Putamen (tissue), 1 donor: ENCODE data around the gene SNTG2.

Experiments
- DNase-seq: peaks from one replicate; pipeline ENCODE4 v3.0.0-alpha.2; 2016; ENCODE audit warnings: low spot score

Gene SNTG2

GRCh38 chr2:1283020-1283801 lies 332.6 kb downstream of the SNTG2 start:
- no peak for DNase-seq

DNA sequence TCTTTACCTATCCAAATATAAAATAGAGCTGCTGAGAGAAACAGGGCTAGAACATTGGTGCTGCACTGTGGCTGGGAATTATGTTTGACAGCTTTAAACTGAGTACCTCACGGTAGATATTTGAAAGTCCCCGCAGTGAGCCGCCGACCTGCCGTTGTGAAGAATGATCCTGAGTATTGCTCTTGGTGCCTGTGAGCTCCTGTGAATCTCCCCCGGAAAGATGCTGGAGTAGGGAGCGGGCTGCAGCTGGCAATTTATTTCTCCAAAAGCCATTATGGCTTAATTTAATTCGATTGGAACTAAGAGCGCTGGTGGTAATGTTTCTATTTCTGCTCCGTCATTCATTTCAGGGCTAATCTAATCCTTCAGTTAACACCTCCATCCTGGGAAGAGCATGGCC lies 333.2 kb downstream of the SNTG2 start:
- no peak for DNase-seq

DNA sequence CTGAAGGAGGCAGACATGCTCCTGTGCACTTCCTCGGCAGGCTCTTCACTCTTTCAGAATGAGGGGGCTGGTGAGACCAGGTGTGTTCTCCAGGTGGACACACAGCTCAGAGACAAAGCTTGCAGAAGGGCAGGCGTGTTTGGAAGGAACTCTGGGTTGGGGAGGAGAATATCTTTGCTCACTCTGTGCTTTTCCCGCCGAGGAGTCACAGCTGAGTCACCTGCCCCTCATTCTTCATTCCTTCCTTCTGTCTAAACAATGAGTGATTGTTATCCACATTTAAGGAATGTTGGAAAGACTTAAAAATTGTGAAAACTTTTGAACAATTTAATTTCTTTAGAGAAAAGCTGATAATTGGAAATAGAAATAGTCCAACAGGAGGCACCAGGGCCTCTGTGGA lies 336.3 kb downstream of the SNTG2 start:
- no peak for DNase-seq

DNA sequence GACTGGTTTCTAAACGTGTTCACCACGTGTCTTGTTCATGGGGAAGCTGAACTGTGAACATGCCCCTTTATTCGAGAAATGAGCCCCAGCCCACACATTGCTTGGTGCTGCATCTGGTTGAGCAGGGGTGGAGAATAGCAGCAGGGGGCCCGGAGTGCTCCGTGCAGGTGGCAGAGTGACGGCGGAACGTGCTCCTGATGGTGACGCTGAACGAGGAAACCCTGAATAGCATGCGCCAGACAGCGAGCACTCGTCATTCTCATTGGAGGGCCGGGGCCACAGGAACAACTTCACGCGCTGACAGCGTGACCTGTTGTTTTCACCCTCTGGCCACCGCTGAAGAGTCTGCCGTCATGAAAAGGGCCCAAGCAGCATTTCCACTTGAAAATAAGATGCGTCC lies 336.8 kb downstream of the SNTG2 start:
- DNase-seq = no peak

- DNase-seq = no peak
These were observed 344.3 kb downstream of the SNTG2 start for GRCh38 chr2:1294900-1295299.

DNA sequence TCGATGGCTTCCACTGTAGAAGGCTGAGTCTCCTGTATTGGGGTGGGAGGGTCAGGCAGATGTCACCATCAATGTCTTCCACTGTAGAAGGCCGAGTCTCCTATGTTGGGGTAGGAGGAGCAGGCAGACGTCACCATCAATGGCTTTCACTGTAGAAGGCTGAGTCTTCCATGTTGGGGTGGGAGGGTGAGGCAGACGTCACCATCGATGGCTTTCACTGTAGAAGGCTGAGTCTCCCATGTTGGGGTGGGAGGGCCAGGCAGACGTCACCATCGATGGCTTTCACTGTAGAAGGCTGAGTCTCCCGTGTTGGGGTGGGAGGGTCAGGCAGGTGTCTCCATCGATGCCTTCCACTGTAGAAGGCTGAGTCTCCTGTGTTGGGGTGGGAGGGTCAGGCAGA lies 345.1 kb downstream of the SNTG2 start:
- DNase-seq = no peak

DNA sequence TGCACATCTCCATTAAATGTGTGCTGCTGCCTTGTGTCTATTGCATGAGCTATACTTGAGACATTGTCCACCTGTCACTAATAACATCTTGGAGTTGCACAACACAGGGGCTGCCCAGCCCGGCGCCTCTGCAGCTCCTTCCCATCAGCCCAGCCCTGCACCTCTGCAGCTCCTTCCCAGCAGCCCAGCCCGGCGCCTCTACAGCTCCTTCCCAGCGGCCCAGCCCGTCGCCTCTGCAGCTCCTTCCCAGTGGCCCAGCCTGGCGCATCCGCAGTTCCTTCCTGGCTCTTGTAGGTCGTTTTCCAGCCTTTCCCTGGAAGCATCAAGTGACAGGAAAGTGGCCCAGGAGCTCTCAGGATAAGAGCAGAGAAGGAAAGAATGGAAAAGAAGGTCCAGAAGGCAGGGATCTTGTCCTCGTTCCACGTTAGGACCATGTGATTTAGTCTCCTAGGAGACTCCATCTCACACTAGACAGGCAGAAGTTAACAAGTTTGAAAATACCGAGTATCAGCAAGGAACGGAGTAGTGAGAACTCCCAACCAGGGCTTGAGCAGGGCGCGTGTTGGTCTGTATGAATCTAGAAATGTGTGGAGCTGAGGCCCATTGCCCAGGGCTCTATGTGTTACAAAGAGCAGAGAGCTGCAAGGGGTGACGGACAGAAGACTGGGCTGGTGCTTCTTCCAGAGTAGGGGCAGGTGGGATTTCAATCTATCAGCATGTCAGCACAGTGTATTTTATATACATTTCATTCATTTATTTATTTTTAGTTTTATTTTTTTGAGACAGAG lies 346.9 kb downstream of the SNTG2 start:
- DNase-seq = no peak

DNA sequence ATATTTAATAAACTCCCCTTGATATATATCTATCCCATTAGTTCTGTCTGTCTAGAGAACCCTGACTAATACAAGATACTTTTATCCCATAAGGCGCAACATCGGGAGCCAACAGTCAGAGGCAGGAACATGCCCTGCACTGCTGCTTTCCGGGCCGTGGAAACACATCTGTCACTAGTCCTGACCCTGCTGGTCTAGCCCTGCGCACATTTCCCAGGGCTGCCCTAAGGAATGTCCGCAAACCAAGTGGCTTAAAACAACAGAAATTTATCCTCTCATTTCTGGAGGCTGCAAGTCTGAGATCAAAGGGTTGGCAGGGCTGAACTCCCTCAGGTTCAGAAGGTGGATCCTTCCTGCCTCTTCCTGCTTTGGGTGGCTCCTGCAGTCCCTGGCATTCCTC lies 348.4 kb downstream of the SNTG2 start:
- no peak for DNase-seq

DNA sequence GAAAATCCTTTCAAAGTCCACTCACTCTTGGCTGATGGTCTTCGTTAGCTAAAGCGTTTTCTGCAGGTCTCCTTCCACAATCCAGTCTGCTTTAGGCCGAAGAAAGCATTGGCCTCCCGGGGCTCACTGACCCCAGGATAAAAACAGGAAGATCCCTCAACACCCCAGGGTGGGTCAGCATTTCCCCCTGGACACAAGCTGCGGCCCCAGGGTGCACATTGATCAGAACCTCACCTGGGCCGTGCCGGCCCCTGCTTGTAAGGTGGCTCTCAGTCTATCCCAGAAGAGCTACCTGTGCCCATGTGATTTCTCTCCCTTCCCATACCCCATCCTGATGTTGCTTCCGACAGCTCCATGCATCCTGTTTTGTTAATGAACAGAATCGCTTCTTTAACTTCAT lies 349.6 kb downstream of the SNTG2 start:
- DNase-seq = no peak

- no peak for DNase-seq
These were observed 350.4 kb downstream of the SNTG2 start for GRCh38 chr2:1301056-1301455.

DNA sequence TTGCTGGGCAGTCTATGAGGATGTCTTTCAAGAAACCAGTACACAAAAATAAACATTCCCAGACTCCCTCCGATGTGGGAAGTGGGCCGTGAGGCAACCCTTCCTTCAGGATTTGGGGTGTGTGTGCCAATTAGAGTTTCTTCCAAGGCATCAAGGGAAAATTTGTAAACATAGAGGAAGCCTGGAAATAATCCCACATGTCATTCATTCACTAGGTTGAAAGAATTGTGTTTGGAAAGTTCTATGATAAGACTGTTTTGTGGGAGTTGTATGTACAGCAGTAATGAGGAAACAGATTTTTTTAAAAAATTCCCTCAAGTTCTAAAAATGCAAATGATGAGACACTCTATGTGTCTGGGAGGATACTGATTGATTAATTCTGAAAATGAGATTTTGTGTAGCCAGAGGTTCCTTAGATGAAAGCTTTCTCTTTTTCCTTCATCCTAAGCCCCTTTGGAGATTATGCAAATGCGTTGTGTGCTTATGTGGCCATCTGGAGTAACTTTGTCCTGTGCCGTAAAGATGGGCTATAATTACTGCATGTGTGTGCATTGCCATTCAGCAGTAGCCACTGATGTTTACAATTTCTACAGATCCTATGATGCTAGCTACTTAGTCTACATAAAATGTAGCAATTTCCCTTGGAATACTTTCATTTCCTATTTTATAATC lies 354.8 kb downstream of the SNTG2 start:
- DNase-seq = no peak

GRCh38 chr2:1306014-1306686 lies 355.5 kb downstream of the SNTG2 start:
- DNase-seq = no peak

DNA sequence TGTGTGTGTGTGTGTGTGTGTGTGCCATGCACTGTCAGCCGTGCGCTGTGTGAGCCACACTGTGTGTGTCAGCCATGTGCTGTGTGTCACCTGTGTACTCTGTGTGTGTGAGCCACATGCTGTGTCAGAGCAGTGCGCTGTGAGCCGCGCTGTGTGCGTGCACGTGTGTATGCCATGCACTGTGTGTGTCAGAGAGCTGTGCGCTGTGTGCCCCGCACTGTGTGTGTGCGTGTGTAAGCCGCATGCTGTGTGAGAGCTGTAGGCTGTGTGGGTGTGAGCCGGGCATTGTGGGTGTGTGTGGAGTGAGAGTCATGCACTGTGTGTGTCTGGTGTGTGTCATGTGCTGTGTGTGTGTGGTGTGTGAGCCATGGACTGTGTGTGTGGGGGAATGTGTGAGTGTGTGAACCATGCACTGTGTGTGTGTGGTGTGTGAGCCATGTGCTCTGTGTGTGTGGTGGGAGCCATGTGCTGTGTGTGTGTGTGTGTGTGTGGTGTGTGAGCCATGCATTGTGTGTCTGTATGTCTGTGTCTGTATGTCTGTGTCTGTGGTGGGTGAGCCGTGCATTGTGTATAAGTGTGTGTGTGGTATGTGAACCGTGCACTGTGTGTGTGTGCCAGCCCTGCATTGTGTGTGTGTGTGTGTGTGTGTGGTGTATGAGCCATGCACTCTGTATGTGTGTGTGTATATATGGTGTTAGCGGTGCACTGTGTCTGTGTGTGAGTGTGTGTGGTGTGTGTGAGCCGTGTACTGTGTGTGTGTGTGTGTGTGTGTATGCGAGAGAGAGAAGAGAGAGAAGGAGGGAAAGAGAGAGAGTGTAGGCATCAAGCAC lies 356.3 kb downstream of the SNTG2 start:
- no peak for DNase-seq

DNA sequence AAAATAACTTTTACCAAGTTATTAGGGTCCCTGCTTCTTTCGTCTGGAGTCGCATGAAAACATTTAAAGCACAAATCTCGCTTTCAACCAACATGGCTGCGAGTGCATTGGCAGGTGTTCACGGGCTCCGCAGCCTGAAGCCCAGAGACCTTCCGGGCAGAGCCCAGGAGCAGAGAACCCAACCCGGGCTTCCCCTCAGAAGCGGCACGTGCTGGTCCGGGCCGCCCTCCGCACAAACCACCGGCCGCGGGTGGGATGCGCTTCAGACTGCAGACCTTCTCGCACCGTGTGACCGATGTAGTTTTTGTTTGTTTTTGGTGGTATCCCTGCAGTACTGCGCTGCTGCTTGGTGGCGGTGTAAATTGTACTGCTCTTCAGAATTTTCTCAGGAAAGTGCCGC lies 357.0 kb downstream of the SNTG2 start:
- no peak for DNase-seq

GRCh38 chr2:1308678-1309077 lies 358.0 kb downstream of the SNTG2 start:
- DNase-seq = no peak

DNA sequence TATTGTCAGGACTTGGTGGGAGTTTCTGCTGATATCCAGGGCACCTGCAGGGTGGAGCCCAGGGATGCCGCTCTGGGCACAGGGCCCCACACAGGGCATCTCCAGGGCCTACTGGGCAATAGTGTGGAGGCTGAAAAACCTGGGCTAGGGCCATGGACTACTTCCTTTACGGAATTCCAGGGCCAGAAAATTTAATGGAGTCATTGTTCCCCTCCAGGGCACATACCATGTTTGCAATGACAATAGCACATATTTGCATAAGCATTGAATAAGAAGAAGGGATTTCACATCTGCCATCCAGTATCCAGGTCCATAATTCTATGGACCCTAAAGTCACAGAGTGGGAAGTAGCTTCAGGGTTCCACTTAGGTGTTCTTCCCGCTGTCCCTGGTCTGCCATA lies 358.9 kb downstream of the SNTG2 start:
- DNase-seq = no peak

DNA sequence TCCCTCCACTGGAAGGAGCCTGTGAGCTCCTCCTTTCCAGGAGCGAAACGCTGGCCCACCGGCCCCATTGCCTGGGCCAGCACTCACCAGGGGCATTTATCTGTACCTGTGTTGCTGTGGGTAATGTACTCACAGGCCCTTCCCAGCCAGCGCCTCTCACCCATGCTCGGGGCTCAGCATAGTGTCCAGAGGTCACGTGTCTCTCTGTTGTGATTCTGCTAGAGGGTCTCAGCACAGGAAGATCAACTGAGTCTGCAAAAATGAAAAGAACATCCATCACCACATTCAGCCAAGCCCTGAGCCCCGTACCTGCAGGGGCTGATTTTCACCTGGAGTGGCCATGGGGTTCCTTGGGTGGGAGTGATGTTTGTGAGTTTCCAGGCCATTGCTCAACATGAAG lies 359.6 kb downstream of the SNTG2 start:
- no peak for DNase-seq

- no peak for DNase-seq
These were observed 360.2 kb downstream of the SNTG2 start for GRCh38 chr2:1310866-1311265.

- no peak for DNase-seq
These were observed 362.7 kb downstream of the SNTG2 start for GRCh38 chr2:1313240-1313924.

- no peak for DNase-seq
These were observed 363.6 kb downstream of the SNTG2 start for GRCh38 chr2:1314254-1314653.
